Liver (tissue), 3 donors: ENCODE results near the gene SP100.

Source experiments
- CTCF ChIP-seq: fragments of 150-350 bp; IDR thresholded peaks from 2 replicates; pipeline ENCODE4 v1.5.1; 2017; ENCODE audit warnings: improper control_type of control experiment, low read depth, low read length; ENCODE audit not compliant: missing input control
- GABPA ChIP-seq, 2 donors: IDR thresholded peaks in 1 of 2; conservative IDR thresholded peaks in 1 of 2; 2 replicates each; pipeline ENCODE4 v1.6.1; 2016; ENCODE audit warnings: antibody characterized with exemption in 2 of 2, mild to moderate bottlenecking in 1 of 2, moderate library complexity in 1 of 2
- HNF4A ChIP-seq, 2 donors: conservative IDR thresholded peaks; 2 replicates each; pipeline ENCODE4 v1.6.1; 2016; ENCODE audit warnings: antibody characterized with exemption in 2 of 2, mild to moderate bottlenecking in 2 of 2
- RXRA ChIP-seq, 2 donors: IDR thresholded peaks; 2 replicates each; pipeline ENCODE4 v1.6.1; 2017 to 2018; ENCODE audit warnings: antibody characterized with exemption in 2 of 2, mild to moderate bottlenecking in 1 of 2
- SP1 ChIP-seq: IDR thresholded peaks from 2 replicates; pipeline ENCODE4 v1.6.1; 2018; ENCODE audit warnings: antibody characterized with exemption, mild to moderate bottlenecking
- TAF1 ChIP-seq: conservative IDR thresholded peaks from 2 replicates; pipeline ENCODE4 v1.6.1; 2016; ENCODE audit warnings: antibody characterized with exemption, mild to moderate bottlenecking
- YY1 ChIP-seq: IDR thresholded peaks from 2 replicates; pipeline ENCODE4 v1.6.1; 2016; ENCODE audit warnings: antibody characterized with exemption, mild to moderate bottlenecking
- ZBTB33 ChIP-seq: IDR thresholded peaks from 2 replicates; pipeline ENCODE4 v1.6.1; 2016; ENCODE audit warnings: antibody characterized with exemption
- TF ChIP-seq, protein P1 (sequence below): IDR thresholded peaks from 2 replicates; pipeline ENCODE4 v1.6.1; 2016; ENCODE audit warnings: antibody characterized with exemption
- TF ChIP-seq, protein P2 (sequence below): IDR thresholded peaks from 2 replicates; pipeline ENCODE4 v1.6.1; 2016; ENCODE audit warnings: antibody characterized with exemption
- donor health status: healthy.
- donor health status: healthy.

DNA sequence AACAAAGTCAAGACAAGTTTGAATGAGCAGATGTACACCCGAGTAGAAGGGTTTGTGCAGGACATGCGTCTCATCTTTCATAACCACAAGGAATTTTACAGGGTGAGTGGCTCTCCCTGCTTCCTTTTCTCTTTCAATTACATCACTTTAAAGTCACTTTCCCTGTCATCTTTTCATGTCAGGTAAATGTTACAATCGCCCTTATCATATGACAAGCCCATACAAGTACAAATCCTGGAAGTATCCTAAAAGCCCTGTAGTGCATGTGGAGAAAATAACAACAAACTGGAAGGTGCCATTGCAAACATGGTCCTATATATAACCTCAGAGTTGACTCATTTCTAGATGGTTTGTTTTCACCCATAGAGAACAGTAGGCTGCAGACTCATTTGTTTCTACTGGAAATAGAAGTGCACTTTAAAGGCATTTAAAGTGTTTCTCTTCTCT, 126.0 kb downstream of the SP100 start:
- TF ChIP-seq ZBTB33 (no peak), CTCF (no peak), TAF1 (no peak), SP1 (no peak), YY1 (no peak), GABPA (IDR thresholded peaks at IDR 0.05 in 1 of 2, conservative IDR thresholded peaks at IDR 0.05 in 1 of 2) (no peak), RXRA (IDR thresholded peaks at IDR 0.05) (no peak), HNF4A (conservative IDR thresholded peaks at IDR 0.05) (no peak)
- TF ChIP-seq, protein P1, sequence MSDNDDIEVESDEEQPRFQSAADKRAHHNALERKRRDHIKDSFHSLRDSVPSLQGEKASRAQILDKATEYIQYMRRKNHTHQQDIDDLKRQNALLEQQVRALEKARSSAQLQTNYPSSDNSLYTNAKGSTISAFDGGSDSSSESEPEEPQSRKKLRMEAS, result no peak
- TF ChIP-seq, protein P2, sequence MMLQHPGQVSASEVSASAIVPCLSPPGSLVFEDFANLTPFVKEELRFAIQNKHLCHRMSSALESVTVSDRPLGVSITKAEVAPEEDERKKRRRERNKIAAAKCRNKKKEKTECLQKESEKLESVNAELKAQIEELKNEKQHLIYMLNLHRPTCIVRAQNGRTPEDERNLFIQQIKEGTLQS, result no peak
